ENCODE measurements around the gene ISM2.

- TF ChIP-seq CTCF (IDR thresholded peaks at IDR 0.05) (no peak), ZFX (IDR thresholded peaks at IDR 0.05; ENCODE audit: borderline replicate concordance) (no peak)
These were observed 13.0 kb upstream of the ISM2 start for GRCh38 chr14:77511486-77512162.

Measured in 22Rv1 (cell line).